HepG2 (cell line): ENCODE data around the gene ADARB1. TPM values are rescaled to one million over a fixed set of nuclear protein-coding genes. Genes with fewer than 3 reads are reported as not detected.

Source experiments
- ATAC-seq: fragments of 200-7000 bp; cut with Tn5 transposase; 3 replicates; pipeline ENCODE4 v1.9.1; 2020; ENCODE audit warnings: mild to moderate bottlenecking, moderate library complexity
- BruUV-seq: library from RNA; stranded (reverse); fragments of 400-500 nt; replicated peaks from 2 replicates; lab custom pipeline; 2021; lab: Mats Ljungman, UMichigan
- CTCF ChIA-PET: fragments of 300-600 bp; formaldehyde crosslinking; extraction: SDS; loops from one replicate; lab custom pipeline; 2021; ENCODE audit warnings: low total read pairs, inconsistent platforms, low intra/inter-chr PET ratio; lab: Yijun Ruan, JAX
- POLR2A ChIA-PET: fragments of 350-600 bp; sonication (Branson Sonifier 250); formaldehyde crosslinking; loops from one replicate; lab custom pipeline; 2020; ENCODE audit warnings: antibody characterized with exemption, inconsistent platforms; lab: Yijun Ruan, JAX
- DNase-seq: peaks from one replicate; pipeline ENCODE4 v3.0.0-alpha.2; 2015; ENCODE audit warnings: low spot score
- FAIRE-seq: peaks from 3 replicates; lab custom pipeline; 2011; peaks lifted over from hg19 to GRCh38; lab: Jason Lieb, UNC
- H2AFZ ChIP-seq: one replicate; pipeline ENCODE4 v1.6.1; 2011; ENCODE audit warnings: low read length, inconsistent platforms
- H3K27ac ChIP-seq: fragments of 300-600 bp; 3 replicates; pipeline ENCODE4 v1.8.0; 2011; ENCODE audit warnings: mixed run types, mild to moderate bottlenecking, mixed read lengths, low read length, inconsistent platforms; ENCODE audit not compliant: insufficient read depth; ENCODE audit errors: extremely low read length
- H3K27me3 ChIP-seq, 2 experiments: fragments of 200-600 bp in 1 of 2; 2 replicates in 1 of 2; 3 replicates in 1 of 2; pipeline versions ENCODE4 v1.6.0 to v1.8.0; 2011; ENCODE audit warnings: low read length in 2 of 2, mild to moderate bottlenecking in 2 of 2, moderate library complexity in 2 of 2, inconsistent platforms in 1 of 2; ENCODE audit not compliant: insufficient read depth in 2 of 2, control insufficient read depth in 1 of 2
- H3K36me3 ChIP-seq, 2 experiments: fragments of 200-600 bp in 1 of 2; replicated peaks in 1 of 2; 2 replicates in 1 of 2; 3 replicates in 1 of 2; pipeline versions ENCODE4 v1.5.1 to v1.8.0; 2011; ENCODE audit warnings: low read length in 2 of 2, inconsistent platforms in 1 of 2; ENCODE audit not compliant: insufficient read depth in 2 of 2, control insufficient read depth in 1 of 2
- H3K4me1 ChIP-seq: 2 replicates; pipeline ENCODE4 v1.5.1; 2012; ENCODE audit warnings: low read length, inconsistent platforms; ENCODE audit not compliant: insufficient read depth
- H3K4me2 ChIP-seq: 2 replicates; pipeline ENCODE4 v1.6.0; 2011; ENCODE audit warnings: low read depth, low read length, inconsistent platforms
- H3K4me3 ChIP-seq, 3 experiments: fragments of 200-600 bp in 1 of 3; sonication (generic), shearing (Covaris generic) in 1 of 3; replicated peaks in 1 of 3; 2 replicates each; pipeline ENCODE4 v1.5.1; 2011 to 2016; ENCODE audit warnings: low read length in 3 of 3, inconsistent platforms in 2 of 3, low read depth in 2 of 3, mild to moderate bottlenecking in 2 of 3, control low read depth in 1 of 3, mixed read lengths in 1 of 3; ENCODE audit not compliant: insufficient read depth in 1 of 3
- H3K79me2 ChIP-seq: one replicate; pipeline ENCODE4 v1.6.1; 2011; ENCODE audit warnings: low read length, inconsistent platforms; ENCODE audit not compliant: insufficient read depth
- H3K9ac ChIP-seq: 2 replicates; pipeline ENCODE4 v1.6.0; 2011; ENCODE audit warnings: mild to moderate bottlenecking, low read depth, low read length, inconsistent platforms; ENCODE audit not compliant: insufficient read depth
- H3K9me3 ChIP-seq: 2 replicates; pipeline ENCODE4 v1.5.1; 2012; ENCODE audit warnings: mild to moderate bottlenecking, low read length
- H4K20me1 ChIP-seq: 2 replicates; pipeline ENCODE4 v1.6.0; 2011; ENCODE audit warnings: inconsistent platforms, mild to moderate bottlenecking, low read length, moderate library complexity; ENCODE audit not compliant: insufficient read depth
- CBX2 ChIP-seq, 2 experiments: fragments of 200-600 bp in 1 of 2; sonication (generic); formaldehyde crosslinking in 1 of 2; IDR thresholded peaks; 2 replicates each; pipeline versions ENCODE4 v1.7.0 to v1.8.1; 2018 to 2022; ENCODE audit warnings: low read depth in 2 of 2, low read length in 1 of 2, mild to moderate bottlenecking in 1 of 2, missing genetic modification reagents in 1 of 2
- CHD4 ChIP-seq: fragments of 200-600 bp; sonication (generic); IDR thresholded peaks from 2 replicates; pipeline ENCODE4 v1.7.0; 2017; ENCODE audit warnings: mild to moderate bottlenecking, low read length, borderline replicate concordance
- HNF1B ChIP-seq: sonication (generic); formaldehyde crosslinking; IDR thresholded peaks from 2 replicates; pipeline ENCODE4 v1.5.1; 2020; ENCODE audit warnings: mild to moderate bottlenecking, moderate library complexity, missing genetic modification reagents
- KAT7 ChIP-seq: IDR thresholded peaks from 2 replicates; pipeline ENCODE4 v1.6.1; 2018; ENCODE audit warnings: borderline replicate concordance, missing compliant biosample characterization
- ZFP37 ChIP-seq: sonication (generic); formaldehyde crosslinking; IDR thresholded peaks from 2 replicates; pipeline ENCODE4 v1.4.0; 2020; ENCODE audit warnings: missing genetic modification reagents, borderline replicate concordance
- ZNF274 ChIP-seq: sonication (generic); formaldehyde crosslinking; IDR thresholded peaks from 2 replicates; pipeline ENCODE4 v1.5.1; 2020; ENCODE audit warnings: mild to moderate bottlenecking, missing genetic modification reagents
- ZNF292 ChIP-seq: sonication (generic); formaldehyde crosslinking; IDR thresholded peaks from 2 replicates; pipeline ENCODE4 v1.8.1; 2022; ENCODE audit warnings: mild to moderate bottlenecking, low read depth, missing genetic modification reagents, borderline replicate concordance
- WGBS: methylation state at CpG from one replicate; pipeline ENCODE4 v1.1.6; 2017; ENCODE audit warnings: low lambda C conversion rate; 5-methylcytosine and 5-hydroxymethylcytosine counted together
- in situ Hi-C: cut with HindIII; loops from 2 replicates; pipeline ENCODE4 v1.10.0; 2017; ENCODE audit warnings: low pct_unique_long_range_greater_than_20kb; ENCODE audit not compliant: extremely low pct_ligation_motif_present
- intact Hi-C: fragments of 100-400 bp; cut with micrococcal nuclease; formaldehyde crosslinking; loops from one replicate; pipeline ENCODE4 v1.10.0; 2022; ENCODE audit not compliant: unreplicated experiment
- polyA plus RNA-seq, 8 experiments: library from polyadenylated mRNA; depleted of rRNA in 3 of 8; stranded (reverse) in 7 of 8; unstranded in 1 of 8; fragments of >200 nt; fragmentation: Illumina TruSeq in 4 of 8; extraction: Trizol in 4 of 8; gene quantifications; 2 replicates each; pipeline versions ENCODE4 v1.2.1 to v1.2.3, GENCODE V29; 2011 to 2016; ENCODE audit warnings: low read depth in 4 of 8, missing spikeins in 1 of 8, mixed read lengths in 1 of 8; ENCODE audit not compliant: insufficient read depth in 1 of 8
- total RNA-seq, 5 experiments: library from RNA; depleted of rRNA; stranded (reverse); fragments of >200 nt; fragmentation: Illumina TruSeq; extraction: Trizol; gene quantifications; 2 replicates each; pipeline ENCODE4 v1.2.3, GENCODE V29; 2016; ENCODE audit warnings: low read depth in 1 of 5

The ADARB1 gene
- total and polyA plus RNA-seq, 2 of the 13 experiments (the other 11 are each of a cell fraction or from before 2014, with no cell fraction given): 6.6 to 10.0 TPM

GRCh38 chr21:45220071-45220481, 145.7 kb downstream of the ADARB1 start:
- no peak for ATAC-seq
- H3K9ac ChIP-seq: no peak overlapping the region
- H3K9me3 ChIP-seq: no peaks in the 10 kb centered on the region
- TF ChIP-seq ZNF274 (CRISPR knock-in tag): no peak
- no peak for TF ChIP-seq KAT7 (CRISPR knock-in tag)
- no peak for TF ChIP-seq HNF1B (CRISPR knock-in tag)
- no peak for TF ChIP-seq ZNF292 (CRISPR knock-in tag)
- no peak for TF ChIP-seq CBX2 (IDR thresholded peaks at IDR 0.05; ENCODE audit: low read depth, low read length)
- no peak for TF ChIP-seq CBX2 (CRISPR knock-in tag; IDR thresholded peaks at IDR 0.05; ENCODE audit: low read depth)
- no peak for TF ChIP-seq ZFP37 (CRISPR knock-in tag)
- TF ChIP-seq CHD4: no peak
- no peak for DNase-seq
- H3K36me3 ChIP-seq: peaks cover 4 to 5% of the 10 kb centered on the region in 2 experiments; a peak in 3 of 5 replicates
- no TSS peak for BruUV-seq
- no peaks in the 10 kb centered on the region for H3K79me2 ChIP-seq
- H3K4me1 ChIP-seq: no peaks in the 10 kb centered on the region
- no peak for FAIRE-seq
- intact Hi-C loops (no loop called here), in situ Hi-C loops (no loop called here)
- WGBS: 93% methylated on average over 4 of the region's 4 CpGs
- ChIA-PET POLR2A (no interaction called here), CTCF (no interaction called here)
- no peaks in the 10 kb centered on the region for H4K20me1 ChIP-seq
- H3K4me2 ChIP-seq: no peak overlapping the region
- H3K27ac ChIP-seq: no peak overlapping the region
- H3K4me3 ChIP-seq: no peak overlapping the region
- no peaks in the 10 kb centered on the region for H3K27me3 ChIP-seq
- H2AFZ ChIP-seq: no peak overlapping the region
